RCC 7860 (cell line): ENCODE data around the gene PRICKLE4.
A peak's percentile ranks its signal among the peaks of the same experiment; 100 is the strongest.

Experiments used
- DNase-seq: peaks from one replicate; pipeline ENCODE4 v3.0.0-alpha.2; 2015; ENCODE audit warnings: low spot score
- FAIRE-seq: peaks from 2 replicates; lab custom pipeline; 2012; peaks lifted over from hg19 to GRCh38; lab: Jason Lieb, UNC

The PRICKLE4 gene

DNA sequence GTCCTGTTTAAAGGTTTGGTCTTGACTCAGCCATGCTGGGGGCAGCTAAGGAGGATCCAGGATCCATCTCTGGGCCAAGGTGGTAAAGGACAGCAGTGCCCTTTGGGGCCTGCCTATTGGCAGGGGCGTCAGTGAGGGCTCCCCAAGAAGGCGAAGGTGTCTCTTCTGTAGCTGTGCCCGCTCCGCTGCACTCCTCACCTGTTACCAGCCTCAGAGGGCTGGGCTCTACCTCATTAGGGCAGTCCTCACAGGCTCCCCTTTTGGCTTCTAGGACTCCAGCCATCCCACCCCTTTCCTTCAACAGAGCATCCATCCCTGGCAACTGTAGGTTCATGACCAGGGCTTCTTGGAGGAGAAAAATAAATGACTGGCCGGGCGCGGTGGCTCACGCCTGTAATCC lies 11.2 kb upstream of the PRICKLE4 start:
- FAIRE-seq (no peak), DNase-seq (no peak)

DNA sequence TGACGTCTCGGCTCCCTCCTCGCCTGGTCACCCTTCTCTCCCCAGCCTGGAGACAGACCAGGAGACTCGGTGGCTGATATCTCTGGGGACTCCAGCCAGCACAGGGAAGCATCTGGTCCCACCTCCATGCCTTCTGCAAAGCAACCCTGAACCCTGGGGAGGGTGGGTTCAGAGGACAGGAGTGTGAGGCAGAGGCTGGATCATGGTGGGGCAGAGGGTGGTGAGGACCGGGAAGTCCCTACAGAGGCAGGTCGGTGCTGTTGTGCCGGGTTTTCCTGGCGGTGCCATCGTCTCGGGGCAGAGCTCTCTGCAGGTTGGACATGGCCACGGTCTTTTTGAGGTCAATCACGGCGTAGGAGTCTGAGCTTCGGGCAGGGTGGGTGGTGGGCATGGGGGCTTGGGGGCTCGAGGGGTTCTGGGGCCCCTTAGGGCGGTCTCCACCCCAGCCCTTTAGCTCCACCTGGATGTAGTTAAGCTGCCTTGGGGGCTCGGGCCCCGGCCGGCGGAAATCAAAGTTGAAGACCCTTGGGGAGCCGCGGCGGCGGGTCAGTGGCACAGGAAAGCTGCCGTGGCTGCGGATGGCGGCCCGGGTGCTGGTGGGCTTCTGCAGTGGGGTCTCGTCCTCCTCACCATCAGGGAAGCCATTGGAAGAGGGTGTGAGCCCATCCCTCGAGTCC lies 10.1 kb upstream of the PRICKLE4 start:
- DNase-seq (no peak), FAIRE-seq (no peak)

DNA sequence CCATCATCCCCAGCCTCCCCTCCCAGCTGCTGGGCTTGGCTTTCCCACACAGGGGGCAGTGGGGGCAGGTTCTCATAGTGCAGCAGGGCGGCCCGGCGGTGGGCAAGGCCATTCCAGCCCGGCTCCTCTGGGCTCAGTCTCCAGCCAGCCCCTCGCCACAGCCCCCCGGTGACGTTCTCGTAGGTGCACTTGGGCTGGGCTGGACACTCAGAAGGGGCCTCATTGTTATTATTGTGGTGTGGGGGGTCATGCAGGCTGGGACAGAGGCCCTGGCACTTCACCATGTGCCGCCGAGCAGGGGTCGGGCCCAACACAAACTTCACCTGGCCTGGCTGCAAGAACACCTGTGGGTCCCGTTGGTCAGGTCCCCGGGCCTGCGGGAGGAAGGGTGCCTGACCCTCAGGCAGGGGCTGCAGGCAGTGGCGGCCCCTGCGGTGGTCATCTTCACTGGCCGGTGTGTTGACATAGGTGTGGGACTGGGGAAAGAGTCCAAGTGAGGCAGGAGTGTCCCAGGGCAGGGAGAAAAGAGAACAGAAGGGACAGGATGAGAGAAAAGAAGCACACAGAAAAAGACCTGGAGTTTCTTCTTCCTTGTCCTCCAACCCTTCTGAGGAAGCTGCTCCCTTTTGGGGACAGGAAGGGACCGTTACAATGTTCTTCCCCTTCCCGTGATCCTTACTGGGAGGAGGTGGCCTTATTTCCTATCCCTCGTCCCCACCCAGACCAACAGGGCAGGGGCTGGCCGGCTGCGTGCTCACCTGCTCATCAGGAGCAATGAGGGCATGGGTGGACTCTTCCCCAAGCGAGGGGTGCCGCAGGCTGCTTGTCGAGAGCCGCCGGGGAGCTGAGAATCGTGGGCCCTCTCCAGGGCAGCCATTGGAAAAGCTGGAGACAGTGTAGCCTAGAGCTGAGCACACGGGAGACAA lies 9.3 kb upstream of the PRICKLE4 start:
- FAIRE-seq (no peak), DNase-seq (no peak)

DNA sequence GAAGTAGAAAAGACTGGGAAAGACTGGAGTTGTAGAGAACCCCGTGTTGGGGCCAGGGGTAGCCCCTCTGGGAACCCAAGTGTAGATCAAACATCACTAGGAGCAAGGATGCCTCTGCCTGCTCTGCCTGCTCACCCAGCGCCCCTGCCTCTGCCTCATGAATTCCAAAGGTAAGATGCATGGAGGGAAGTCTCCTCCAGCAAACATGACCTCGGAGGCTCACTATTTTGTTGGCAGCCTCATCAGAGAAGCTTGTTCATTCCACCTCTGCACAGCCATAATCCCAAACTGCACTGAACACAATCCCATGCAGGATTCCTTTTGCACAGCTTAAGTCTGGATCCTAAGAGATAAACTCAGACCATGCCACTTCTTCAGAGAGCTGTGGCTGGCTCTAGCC lies 5.7 kb upstream of the PRICKLE4 start:
- no peak for DNase-seq
- FAIRE-seq = no peak

DNA sequence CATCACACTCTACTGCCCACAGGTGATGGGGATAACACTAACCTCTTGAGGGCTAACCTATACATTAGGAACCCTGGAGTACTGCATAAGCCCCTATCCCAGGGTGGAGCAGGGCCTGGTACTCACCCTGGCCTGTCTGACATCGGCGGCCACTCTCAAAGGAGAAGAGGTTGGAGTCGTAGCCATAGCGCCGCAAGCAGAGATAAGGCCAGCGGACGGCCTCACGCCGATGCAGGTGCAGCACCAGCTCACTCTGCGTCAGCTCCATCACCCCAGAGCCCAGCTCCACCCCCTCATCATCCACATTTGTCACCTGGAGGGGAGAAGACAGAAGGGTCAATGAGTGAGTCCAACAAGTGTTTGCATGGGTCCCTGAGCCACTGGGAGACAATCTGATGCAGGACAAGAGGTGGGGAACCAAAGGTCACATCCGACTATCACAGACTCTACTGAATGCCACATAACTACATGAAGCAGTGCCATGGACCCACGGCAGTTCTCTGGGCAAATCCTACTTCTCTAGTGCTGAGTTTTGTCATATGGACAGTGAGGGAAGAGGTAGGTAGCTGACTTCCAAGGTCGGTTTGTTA lies 5.2 kb upstream of the PRICKLE4 start:
- FAIRE-seq (no peak), DNase-seq (no peak)

DNA sequence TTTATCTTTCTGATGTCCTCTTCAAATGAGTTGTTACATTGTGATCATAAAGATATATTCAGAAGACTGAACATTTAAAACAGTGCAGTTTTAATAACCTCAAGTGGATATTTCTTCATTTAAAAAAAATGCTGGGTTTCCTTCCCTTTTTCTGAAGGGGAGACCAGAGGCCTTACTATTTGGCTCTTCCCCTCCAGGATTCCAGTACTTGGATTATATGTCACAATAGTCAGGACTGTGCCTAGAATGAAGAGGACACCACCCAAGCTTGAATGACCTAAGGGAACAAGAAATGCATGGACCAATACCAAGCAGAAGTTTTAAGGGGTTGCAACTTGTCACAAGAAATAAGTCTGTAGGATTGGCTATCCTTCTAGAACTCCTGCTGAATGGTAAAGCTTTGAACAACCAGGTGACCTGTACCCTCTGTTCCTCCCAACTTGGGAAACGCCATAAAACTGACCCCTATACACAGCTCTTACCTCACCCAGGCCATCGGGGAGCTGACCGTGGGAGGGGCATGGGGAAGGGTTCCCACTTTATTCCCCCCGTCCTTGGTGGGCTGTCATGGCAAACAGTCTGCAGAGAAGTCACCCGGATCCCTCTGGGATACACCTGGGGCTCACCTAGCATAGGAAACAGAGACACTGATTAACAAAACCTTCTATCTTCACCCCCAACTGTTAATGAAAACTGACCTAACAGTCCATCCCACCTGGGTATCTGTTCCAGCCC lies 2.9 kb upstream of the PRICKLE4 start:
- DNase-seq = no peak
- FAIRE-seq = no peak

DNA sequence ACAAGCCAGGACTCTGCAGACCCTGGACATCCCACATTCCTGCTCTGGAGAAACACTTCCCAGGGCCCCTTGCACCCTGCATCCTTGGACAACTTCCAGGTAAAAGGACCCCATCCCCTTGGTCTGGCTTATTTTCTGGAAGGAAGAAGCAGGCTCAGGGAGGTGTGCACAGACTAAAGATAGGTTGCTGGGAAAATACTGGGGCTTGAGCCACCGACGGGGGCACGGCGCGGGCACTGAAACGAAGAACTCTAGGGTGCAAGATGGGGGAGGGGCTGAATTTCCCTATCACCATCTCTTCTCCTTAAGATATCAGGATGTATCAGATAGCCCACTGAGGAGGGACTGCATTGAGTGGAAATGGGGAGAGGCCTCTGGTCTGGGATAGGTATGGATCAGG lies 1.7 kb upstream of the PRICKLE4 start:
- FAIRE-seq (no peak), DNase-seq (no peak)

DNA sequence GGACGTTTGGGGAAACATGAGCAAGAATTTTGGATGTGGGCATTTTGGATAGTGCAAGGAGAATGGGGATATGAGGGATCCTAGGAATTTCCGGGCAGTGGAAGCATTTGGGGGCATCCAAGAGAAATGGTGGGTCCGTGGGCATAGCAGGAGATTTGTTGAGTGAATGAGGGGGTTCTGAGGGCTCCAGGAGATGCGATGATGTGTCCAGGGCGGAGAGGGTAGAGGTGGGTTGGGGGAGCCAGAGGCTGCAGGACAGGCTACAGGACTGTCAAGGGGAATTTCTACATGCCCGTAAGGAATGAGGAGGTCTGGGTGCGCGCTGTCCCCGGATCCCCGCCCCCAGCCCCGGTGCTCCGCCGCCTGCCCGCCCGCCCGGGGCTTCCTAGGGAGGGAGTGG lies 1.2 kb upstream of the PRICKLE4 start:
- DNase-seq = no peak
- no peak for FAIRE-seq

DNA sequence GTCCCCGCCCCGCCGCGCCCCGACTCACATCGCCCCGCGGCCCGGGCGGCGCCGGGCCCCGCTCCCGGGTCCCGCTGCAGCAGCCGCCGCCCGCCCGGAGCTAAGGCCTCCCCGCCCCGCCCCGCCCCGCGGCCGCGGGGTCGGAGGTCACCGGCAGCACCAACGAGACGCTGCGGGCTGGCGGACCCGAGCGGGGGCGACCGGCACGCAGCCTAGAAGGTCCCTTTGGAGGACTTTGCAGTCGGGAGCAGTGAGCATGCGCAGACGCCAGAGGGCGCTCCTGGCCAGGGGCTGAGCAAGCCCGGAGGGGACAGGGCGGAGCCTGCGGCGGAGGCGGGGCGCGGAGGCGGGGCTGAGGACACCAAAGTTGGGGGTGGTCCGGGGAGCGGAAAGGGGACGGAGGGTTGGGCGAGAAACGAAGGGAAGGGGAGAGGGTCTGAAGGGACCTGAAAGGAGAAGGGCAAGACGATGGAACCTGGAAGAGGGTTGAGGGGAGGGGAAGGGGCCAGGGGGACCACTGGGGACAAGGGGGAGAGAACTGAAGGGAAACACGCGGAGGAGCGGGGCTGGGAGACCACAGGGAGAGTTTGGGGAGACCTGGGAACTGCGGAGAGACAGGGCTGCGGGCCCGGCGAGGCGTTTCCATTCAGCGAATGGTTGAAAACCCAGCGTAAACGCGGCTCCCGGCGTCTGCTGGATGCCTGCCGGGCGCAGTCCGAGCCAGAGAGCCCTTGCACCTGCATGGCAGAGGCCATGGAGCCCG lies 613 bp upstream of the PRICKLE4 start, which contains the start of gene FRS3:
FRS3 (minus strand) TSS at position 113 of the 763 bp plus-strand sequence. CDS start 2,913 bp downstream, outside the sequence.
- no peak for FAIRE-seq

DNA sequence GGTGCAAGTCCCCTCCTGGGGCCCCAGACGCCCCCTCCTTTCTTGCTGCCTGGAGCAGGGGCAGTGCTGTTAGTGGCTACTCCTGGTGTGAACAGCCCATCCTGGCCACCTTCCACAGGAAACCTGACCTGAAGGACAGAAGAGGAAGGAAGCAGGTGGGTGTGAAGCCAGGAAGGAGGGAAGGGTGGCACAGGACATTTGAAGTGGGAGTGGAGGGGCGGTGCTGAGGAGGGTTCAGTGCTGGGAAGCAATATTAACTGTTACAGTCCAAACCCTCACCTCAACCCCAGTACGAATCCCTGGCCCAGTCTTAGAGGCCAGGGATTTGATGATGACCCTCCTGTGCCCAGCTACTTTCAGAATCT lies 766 bp downstream of the PRICKLE4 start:
- FAIRE-seq = no peak
- no peak for DNase-seq

More for the DNA sequence above, 613 bp upstream of the PRICKLE4 start, which contains the start of gene FRS3:
- peak; percentile 79 for DNase-seq

DNA sequence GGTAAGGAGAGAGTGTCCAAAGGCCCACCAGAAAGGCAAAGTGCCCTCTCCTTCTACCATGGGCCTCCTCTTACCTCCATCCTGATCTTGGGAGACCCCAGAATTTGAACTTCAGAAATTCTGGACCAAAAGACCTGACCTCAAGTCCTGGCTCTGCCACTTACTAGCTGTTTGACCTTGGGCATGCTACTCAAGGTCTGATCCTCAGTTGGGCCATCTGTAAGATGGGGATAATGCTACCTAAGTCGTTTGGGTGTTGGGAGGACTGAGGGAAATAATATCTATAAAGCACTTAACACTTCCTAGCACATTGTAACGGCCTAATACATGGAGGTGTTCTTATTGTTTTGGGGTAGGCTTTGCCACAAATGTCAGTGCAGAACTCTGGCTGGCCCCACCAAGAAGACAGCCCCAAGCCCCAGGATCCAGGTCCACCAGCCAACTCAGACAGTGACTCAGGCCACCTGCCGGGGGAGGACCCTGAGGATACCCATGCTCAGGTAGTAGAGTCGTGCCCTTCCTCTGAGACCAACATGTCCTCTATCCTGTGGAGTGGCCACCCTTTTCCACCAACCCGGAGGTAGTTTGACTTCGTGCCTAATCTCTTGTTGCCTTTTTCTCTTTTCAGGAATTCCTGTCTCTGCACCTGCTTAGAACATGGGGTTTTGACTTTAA lies 2.7 kb downstream of the PRICKLE4 start:
- no peak for FAIRE-seq
- DNase-seq = no peak

DNA sequence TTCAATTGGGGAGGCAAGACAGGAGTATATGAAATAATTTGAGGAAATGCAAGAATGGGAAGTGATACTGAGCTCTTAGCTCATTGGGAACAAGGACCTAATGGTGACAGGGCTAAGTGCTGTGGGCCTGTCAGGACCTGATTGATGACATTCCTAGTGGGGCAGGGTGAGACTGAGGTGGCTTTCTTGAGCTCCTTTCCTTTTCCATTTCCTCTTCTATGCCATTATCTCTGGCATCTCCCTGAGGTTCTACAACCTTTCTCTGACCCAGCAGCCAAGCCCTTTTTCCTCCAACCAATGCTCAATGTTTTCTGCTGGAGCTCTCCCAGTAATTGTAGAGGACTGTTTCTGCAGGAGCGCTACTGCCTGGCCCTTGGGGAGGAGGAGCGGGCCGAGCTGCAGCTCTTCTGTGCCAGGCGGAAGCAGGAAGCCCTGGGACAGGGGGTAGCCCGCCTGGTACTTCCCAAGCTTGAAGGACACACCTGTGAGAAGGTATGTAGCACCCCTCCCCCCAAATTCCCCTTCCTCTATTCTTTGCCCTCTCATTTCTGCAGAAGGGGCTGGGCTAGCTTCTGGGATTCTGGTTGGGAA lies 4.1 kb downstream of the PRICKLE4 start:
- no peak for FAIRE-seq
- no peak for DNase-seq

DNA sequence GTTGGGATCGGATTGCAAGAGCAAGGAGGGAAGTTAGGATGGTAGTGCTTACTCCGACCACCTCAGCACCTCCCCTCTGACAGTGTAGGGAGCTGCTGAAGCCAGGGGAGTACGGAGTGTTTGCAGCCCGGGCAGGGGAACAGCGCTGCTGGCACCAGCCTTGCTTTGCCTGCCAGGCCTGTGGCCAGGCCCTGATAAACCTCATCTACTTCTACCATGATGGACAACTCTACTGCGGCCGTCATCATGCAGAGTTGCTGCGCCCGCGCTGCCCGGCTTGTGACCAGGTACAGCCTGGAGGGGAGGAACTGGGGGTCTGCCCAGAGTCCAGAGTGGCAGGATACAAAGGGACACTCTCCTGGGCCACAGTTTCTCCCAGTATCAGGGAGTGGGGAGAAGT lies 4.7 kb downstream of the PRICKLE4 start:
- FAIRE-seq = no peak

DNA sequence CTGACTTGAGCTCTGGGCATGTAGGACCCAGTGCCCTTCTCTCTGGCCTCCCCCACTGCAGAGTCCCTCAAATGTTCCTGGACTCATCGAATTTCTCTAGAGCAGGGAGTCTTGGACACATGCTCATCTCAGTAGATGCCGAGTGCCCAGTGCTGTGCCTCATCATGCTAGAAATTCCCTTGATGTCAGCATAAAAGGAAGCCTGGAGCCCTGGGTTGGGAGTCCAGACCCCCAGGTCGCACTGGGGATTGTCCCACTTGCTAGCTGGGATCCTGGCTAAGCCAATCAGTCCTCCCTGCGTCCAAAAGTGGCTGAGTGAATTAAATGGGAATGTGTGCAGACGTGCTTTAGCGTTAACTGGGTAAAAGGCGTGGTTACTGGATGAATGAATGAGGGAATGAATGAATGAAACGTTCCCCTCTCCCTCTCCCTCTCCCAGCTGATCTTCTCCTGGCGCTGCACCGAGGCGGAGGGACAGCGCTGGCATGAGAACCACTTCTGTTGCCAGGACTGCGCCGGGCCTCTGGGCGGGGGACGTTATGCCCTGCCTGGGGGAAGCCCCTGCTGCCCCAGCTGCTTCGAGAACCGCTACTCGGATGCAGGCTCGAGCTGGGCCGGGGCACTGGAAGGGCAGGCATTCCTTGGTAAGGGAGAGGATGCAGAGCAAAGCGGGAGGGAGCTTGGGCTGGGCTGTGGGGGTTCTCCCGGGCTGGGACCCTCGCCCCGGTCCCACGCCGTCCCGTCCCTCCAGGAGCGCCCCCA lies 5.3 kb downstream of the PRICKLE4 start:
- FAIRE-seq = no peak
- no peak for DNase-seq

More for the DNA sequence above, 4.7 kb downstream of the PRICKLE4 start:
- no peak for DNase-seq

DNA sequence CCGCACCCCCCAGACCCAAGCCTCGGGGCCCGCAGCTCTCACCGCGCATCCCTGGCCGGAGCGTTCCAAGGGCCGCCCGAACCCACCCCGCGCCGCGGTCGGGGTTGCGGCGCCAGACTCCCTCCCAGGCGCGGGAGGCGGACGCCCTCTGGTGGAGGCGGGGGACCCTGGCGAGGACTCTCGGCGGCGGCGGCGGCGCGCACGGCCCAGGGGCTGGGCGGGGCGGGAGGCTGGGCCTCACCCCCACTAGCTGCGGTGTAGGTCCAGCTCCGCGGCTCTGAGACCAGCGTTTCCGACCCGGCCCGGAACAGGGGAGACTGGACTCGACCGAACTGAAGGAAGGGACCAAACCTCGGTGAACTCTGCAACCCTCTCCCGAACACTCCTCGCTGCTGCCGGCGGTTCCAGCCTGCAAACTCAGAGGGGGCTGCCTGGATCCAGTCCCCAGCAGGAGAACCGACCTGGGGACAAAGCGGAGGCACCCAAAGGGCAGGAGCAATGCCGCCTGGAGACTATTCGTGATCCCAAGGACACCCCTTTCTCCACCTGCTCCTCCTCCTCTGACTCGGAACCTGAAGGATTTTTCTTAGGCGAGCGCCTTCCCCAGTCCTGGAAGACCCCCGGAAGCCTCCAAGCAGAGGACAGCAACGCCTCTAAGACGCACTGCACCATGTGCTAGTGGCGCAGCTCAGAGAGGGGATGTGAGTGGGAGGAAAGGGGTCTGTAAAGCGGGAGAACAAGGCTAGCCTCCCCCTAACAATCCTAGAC lies 6.1 kb downstream of the PRICKLE4 start:
- peak; percentile 38 for DNase-seq
- no peak for FAIRE-seq

DNA sequence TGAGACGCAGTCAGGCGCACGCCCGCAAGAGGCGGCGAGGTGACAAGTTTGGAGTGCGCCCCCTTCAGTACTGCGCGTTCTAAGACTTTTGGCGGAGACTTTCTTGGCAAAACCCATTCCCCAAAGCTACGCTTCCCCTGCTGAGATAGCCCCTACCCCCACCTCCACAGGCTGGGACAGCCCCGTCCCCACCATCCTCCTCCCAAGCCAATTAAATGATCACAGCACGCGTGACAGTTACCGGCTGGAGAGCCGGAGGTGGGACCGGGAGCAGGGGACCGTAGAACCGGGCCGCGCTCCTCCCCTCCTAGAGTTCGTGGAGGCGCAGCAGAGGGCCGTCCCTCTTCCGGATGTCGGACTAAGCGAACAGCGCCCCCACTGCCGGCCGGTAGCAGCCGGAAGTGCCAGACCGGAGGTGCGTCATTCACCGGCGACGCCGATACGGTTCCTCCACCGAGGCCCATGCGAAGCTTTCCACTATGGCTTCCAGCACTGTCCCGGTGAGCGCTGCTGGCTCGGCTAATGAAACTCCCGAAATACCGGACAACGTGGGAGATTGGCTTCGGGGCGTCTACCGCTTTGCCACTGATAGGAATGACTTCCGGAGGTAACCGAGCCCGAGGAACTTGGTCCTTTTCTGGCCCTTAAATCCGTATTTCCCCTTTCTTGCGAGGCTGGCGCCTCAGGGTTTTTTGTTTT lies 6.8 kb downstream of the PRICKLE4 start, which contains the start of gene TOMM6:
TOMM6 (plus strand) TSS at position 476 of the 699 bp plus-strand sequence; CDS start at position 480, 4 bp downstream.
- FAIRE-seq (no peak), DNase-seq (peak; percentile 85)

DNA sequence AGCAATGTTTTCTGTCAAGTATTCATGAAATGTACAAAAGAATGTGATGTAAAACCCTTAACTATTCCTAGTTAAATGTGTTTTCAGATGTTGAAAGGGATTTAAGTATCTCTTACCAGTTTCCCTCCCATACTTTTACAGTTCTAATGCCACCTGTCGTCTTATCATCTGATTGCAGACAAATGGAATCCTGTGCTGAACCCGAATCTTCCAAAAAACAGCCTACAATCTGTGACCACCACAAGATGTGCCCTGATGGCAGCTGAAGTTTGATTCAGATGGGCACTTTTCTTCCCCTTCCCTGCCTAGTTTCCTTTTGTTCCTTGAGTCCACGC lies 8.8 kb downstream of the PRICKLE4 start:
- no peak for DNase-seq
- FAIRE-seq = no peak
